Fibroblast of peridontal ligament (primary cell): ENCODE measurements around the gene TMEM92.
"Not testable (repeated sequence)": the region's sequence is repeated elsewhere in the genome, so short reads cannot be mapped to it uniquely, and the experiment has no call there.

Experiments used
- DNase-seq: peaks from one replicate; pipeline ENCODE4 v3.0.0-alpha.2; 2010; ENCODE audit errors: extremely low read depth

TMEM92 gene

DNA sequence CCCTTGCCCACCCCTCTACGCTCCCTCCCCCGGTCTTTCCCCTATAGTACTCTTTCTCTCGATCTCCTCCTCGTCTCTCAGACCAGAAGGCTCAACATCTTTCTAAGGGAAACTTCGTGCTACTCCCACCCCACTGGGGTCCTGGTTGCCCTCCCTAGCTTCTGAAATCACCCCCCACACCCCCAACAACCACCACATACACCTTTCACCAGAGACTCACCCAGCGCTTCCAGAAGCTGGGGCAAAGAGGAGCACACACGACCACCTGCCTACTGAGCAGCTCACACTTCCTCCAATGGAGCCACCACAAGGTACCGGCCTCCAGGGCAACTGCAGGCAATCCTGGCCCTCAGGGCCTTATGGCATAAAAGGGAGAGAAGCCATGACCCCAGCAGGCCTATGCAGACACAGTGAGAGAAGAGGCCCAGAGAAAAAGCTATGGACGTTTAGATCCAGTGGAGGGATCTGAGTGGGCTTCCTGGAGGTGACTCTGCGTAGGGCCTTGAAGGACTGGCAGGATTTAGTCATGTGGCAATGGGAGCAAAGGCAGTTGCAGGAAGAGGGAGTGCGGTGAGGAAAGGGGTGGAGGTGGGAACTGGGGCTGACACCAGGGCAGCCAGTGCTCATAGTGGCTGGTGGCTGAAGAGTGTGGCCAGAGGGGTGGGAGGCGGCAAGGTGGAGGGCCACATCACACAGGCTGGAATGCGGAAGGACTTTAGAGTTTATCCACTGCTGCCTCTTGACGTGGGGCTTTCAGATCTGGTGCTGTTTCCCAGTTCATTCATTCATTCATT lies 12.1 kb upstream of the TMEM92 start:
- DNase-seq: no peak

DNA sequence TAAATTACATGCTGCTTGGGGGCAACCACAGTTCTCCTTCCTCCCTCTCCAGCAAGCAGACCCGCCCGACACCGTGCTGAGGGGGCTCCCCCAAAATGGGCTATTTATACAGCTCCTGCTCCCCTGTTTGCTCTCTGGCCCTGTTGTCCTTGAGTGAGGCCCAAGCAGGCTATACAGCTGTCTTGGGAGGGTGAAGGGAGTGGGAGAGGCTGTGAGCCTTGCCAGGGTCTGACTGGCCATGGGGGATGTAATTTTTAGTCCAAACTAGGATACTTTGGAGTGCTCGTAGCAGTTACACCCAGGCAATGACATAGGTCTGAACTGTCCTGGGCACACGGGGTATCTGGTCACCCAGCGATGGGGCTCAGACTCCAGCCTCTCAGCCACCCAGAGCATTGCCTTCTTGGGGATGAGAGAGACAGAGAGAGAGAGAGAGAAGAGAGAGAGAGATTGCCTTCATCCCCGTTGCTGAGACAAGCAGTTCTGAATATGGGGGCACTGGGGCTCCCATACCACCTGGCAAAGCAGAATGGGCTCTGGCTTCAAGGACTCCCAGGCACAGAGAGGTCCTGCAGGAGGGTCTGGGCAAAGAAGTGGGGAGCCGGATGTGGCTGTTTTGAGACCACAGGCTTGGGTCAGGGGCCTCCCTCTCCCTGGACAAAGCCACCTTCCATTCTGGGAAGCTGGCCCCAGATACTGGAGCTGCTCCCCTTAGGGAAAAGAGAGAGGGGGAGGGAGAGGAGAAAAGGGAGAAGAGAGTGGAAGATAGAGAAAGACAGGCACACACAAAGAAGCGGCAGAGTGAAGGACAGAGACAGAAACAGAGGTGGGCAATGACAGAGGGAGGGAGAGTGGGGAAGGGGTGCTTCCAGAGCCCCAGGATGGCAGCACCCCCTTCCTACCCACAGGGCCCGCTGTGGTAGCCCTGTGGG lies 10.7 kb upstream of the TMEM92 start:
- no peak for DNase-seq

DNA sequence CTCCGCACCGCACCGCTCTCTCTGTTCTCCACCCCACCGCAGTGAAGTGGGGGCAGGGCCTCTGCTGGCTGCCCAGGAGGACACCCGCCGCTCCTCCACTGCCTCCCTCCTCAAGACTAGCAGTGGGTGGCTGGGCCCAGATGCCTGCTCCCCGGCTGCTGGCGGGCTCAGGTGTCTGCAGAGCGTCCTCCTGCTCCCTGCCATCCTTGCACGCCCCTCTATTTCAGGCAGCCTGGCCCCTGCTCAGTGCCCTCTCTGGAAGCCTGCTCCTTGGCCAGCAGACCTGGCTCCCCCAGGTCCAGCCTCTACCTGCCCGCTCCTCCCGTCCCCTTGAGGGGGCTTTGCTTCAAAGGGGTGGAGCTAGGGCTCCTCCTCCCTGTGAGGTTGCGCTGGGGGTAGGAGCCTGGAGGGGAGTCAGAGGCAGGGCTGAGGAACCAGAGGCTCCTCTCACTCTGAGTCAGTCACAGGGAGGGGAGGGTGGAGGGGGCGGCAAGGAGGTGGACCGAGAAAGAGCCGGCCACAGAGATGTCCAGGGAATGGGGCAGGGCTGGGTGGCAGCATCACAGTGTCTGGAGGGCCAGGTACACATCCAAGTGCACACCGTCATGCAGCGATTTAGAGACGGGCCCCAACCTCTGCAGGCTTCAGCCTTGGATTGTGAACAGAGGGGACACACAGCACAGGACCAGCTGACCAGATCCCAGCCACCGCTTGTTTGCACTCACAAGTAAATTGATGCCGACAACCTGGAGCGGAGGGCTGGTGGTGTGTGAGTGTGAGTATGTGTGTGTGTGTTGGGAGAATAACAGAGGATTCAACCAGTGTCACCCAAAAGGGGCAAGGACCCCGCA lies 9.8 kb upstream of the TMEM92 start:
- no peak for DNase-seq

DNA sequence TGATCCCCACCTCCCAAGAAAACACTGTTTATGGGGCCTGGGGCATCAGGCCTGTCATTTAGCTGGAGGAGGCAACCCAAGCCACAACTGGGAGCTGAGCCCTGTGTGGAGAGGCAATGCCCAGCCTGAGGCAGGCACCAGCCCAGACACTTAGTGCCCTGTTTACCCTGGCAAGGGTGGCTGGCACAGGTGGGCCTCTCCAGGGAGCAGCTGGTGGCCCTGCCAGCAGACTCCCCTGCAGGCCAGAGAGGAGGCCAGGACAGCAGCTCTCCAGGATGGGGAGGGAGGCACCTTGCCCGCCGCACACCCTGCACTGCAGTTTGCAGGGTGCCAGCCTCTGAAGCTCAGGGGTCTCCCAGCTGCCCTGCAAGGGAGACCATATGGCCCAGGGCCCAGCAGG lies 9.1 kb upstream of the TMEM92 start:
- no peak for DNase-seq

DNA sequence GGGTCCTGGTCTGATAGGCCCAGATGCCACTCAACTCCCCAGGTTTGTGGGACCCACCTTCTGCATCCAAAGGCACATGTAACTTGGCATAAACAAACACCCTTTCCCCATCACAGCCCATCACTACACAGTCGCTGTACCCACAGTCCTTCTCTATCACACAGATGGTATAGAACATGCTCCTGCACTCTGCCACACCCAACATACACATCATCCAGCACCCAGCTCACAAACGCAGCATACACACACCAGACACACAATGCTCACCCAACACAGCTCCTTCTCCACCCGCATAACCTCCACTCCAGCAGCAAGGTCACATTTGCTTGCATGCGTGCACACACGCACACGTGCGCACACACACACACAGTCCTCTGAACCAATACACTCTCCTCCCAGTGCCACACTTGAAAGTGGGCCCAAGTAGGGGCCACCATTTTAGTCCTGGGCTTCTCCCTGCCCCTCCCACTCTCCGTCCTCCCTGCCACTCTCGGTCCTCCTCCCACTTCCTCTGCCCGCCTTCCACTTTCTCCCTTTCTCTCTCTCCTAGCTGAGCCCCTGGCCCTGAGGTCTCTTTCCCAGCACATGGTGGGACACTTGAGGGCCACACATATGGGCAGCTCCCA lies 8.5 kb upstream of the TMEM92 start:
- no peak for DNase-seq

GRCh38 chr17:50266384-50267073 lies 7.7 kb upstream of the TMEM92 start:
- DNase-seq: peak; percentile 80

- DNase-seq: peak; percentile 73
Measured at GRCh38 chr17:50267074-50267841, 7.0 kb upstream of the TMEM92 start.

DNA sequence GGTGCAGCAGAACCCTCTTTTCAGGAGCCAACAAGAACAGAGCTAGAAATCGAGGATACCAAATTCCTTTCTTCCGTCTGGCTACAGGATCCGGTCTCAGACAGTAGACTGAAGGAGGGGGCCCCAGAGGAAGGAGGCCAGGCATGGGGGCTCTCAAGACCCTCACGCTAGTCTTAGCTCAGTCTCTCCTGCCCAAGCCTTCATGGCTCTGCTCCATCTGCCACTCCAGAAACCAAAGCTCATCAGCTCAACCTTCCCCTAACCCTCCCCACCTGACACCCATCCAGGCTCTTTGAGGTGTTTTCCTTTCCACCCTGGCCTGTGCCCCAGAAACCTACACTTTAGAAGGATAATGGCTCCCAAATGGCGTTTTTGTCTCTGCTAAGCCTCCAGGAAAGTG lies 6.2 kb upstream of the TMEM92 start:
- no peak for DNase-seq

DNA sequence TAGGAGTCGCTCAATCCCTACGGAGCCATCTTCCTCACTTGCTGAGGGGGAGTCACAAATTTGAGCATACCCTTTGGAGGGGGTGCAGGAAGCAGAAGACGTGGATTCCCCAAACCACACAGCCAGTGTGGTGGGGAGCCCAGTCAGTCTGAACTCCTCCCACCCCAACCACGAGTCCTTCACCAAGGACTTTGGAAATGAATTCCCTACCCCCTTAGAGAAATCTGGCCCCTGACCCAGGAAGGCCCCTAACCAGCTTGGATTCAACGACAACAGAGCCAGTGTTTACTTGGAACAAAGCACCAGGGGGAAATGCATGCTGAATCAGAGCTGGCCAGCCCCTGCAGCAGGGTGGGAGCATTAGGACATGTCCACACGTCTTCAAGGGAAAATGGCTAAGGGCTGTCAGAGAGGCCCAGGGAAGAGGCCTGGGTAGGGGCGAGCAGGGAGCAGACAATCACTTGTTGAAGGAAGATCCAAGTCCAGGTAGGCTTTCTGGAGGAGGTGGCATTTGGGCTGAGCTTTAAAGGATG lies 5.5 kb upstream of the TMEM92 start:
- DNase-seq: no peak

- DNase-seq: peak; percentile 87
Measured at GRCh38 chr17:50269477-50270434, 4.5 kb upstream of the TMEM92 start.

DNA sequence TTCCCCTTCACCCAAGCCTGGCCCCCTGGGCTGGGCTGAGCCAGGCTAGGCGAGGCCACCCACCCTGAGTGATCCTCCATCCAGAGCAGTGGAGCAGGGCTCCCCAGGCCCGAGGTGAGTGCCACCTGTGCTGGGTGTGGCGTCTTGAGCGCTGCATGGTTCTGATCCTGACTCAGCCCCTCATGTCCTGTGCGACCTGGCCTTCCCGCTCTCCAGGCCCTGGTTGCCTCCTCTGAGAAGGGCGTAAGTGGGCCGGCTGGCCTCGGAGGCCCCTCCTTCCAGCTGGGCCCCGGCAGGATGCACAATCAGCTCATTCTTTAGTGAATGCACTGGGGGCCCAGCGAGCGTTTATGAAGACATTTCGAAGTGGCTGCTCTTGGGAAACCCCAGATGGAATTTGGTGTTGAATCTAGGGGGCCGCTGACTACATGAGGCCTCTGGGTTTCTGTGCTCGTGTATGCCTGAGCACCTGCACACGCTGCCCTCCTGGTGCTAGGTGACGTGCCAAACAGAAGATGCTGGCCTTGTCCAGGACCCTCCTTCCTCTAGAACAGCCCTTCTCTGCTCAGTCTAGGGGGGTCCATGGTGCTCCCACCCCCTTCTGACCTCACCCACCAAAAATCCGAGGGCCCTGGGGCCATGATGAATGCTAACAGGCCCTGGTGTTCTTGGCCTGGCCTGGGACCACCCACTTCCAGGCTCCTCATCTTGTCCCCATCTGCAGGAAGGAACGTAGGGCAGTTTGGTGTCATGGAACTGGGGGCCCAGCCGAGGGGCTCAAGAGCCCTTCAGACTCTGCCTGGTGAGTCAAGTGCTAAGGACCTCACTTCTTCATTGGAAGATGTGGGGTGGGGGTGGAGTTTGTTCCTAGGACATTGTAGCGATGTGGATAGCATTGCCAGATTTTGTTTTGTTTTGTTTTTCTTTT lies 3.6 kb upstream of the TMEM92 start:
- DNase-seq: peak; percentile 78

DNA sequence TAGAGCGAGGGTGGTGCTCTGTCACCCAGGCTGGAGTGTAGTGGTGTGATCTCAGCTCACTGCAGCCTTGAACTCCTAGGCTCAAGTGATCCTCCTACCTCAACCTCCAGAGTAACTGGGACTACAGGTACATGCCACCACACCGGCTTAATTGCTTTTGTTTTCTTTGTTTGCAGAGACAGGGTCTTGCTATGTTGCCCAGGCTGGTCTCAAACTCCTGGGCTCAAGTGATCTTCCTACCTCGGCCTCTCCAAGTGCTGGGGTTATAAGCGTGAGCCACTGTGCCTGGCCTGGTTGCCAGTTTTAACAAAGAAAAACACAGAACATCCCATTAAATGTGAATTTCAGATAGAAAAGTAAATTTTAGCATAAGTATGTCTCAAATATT lies 2.9 kb upstream of the TMEM92 start:
- DNase-seq: not testable (repeated sequence)

- DNase-seq: no peak
Measured at GRCh38 chr17:50272246-50272645, 2.0 kb upstream of the TMEM92 start.

GRCh38 chr17:50272711-50273653 lies 1.3 kb upstream of the TMEM92 start:
- DNase-seq: peak; percentile 78

- no peak for DNase-seq
Measured at GRCh38 chr17:50273654-50274040, 619 bp upstream of the TMEM92 start.

- no peak for DNase-seq
Measured at GRCh38 chr17:50274897-50275221, 593 bp downstream of the TMEM92 start.

- DNase-seq: no peak
Measured at GRCh38 chr17:50275279-50275678, 1.0 kb downstream of the TMEM92 start.
